Mucosa of rectum (tissue), 2 donors: ENCODE data around the gene USP36.
"Not testable (repeated sequence)": the region's sequence is repeated elsewhere in the genome, so short reads cannot be mapped to it uniquely, and the experiment has no call there.

Source experiments
- H3K27ac ChIP-seq, 2 donors: one replicate each; pipeline ENCODE4 v1.7.0; 2013; ENCODE audit warnings: inconsistent platforms in 2 of 2, low read depth in 2 of 2, low read length in 2 of 2
- H3K27me3 ChIP-seq, 2 donors: one replicate each; pipeline ENCODE4 v1.7.0; 2013; ENCODE audit warnings: low read length in 2 of 2; ENCODE audit not compliant: control insufficient read depth in 2 of 2, insufficient read depth in 2 of 2
- H3K36me3 ChIP-seq, 2 donors: one replicate each; pipeline ENCODE4 v1.7.0; 2013; ENCODE audit warnings: low read length in 2 of 2; ENCODE audit not compliant: control insufficient read depth in 2 of 2, insufficient read depth in 2 of 2
- H3K4me1 ChIP-seq, 2 donors: one replicate each; pipeline ENCODE4 v1.7.0; 2013; ENCODE audit warnings: low read length in 2 of 2, mild to moderate bottlenecking in 1 of 2; ENCODE audit not compliant: control insufficient read depth in 2 of 2, insufficient read depth in 2 of 2
- H3K4me3 ChIP-seq, 2 donors: one replicate each; pipeline ENCODE4 v1.7.0; 2013; ENCODE audit warnings: low read length in 2 of 2
- H3K9ac ChIP-seq, 2 donors: one replicate each; pipeline ENCODE4 v1.7.0; 2013; ENCODE audit warnings: low read length in 2 of 2, low read depth in 1 of 2, mild to moderate bottlenecking in 1 of 2
- H3K9me3 ChIP-seq, 2 donors: one replicate each; pipeline ENCODE4 v1.7.0; 2013; ENCODE audit warnings: low read length in 2 of 2; ENCODE audit not compliant: control insufficient read depth in 2 of 2
- donor health status: healthy.
- donor health status: Normal muscosa, but diverticular disease.

USP36 gene

GRCh38 chr17:78840780-78841611 is at the start of gene USP36:
USP36 (minus strand) TSS chr17:78840814; CDS start chr17:78836363, 4,451 bp downstream.
- H3K27me3 ChIP-seq = no peaks in the 10 kb centered on the region
- H3K27ac ChIP-seq = peak within 1 kb of the TSS; percentile 99 to 100
- peak within 1 kb of the TSS; percentile 98 to 100 for H3K9ac ChIP-seq
- H3K36me3 ChIP-seq = peaks cover 15 to 17% of the 10 kb centered on the region in 2 donors
- H3K9me3 ChIP-seq = no peaks in the 10 kb centered on the region
- H3K4me1 ChIP-seq = peaks cover 21 to 23% of the 10 kb centered on the region in 2 donors
- H3K4me3 ChIP-seq = peak within 1 kb of the TSS; percentile 90 to 94

DNA sequence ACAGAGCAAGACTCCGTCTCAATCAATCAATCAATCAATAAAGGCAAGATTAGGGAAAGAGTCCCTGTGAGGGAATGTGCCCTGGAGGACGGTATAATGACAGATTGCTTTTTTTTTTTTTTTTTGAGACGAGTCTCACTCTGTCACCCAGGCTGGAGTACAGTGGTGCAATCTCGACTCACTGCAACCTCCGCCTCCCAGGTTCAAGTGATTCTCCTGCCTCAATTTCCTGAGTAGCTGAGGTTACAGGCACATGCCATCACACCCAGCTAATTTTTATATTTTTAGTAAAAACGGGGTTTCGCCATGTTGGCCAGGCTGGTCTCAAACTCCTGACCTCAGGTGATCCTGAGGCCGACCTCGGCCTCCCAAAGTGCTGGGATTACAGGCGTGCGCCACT is 49.5 kb upstream of the USP36 start:
- not testable (repeated sequence) for H3K9ac ChIP-seq
- Histone ChIP-seq H3K4me1 (peaks cover 3 to 23% of the 10 kb centered on the region in 2 donors), H3K27ac (peak overlapping the region; percentile 50 to 58)

DNA sequence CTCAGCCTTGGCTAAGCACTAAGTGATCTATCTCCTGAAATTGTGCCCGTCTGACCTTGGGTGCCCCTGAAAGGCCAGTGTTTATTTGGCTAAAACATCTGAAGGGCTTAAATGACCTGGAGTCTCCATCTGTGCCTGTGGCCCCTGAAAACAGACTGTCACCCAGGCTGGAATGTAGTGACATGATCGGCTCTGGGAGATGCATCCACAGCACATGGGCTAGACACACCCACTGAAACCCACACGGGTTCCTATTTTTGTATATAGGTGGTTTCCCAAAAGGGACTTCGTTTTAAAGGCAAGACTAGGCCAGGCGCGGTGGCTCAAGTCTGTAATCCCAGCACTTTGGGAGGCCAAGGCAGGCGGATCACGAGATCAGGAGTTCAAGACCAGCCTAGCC is 48.9 kb upstream of the USP36 start:
- Histone ChIP-seq H3K4me3 (peak overlapping the region in 1 of 2 donors; percentile 58), H3K36me3 (no peaks in the 10 kb centered on the region), H3K9ac (no peak overlapping the region), H3K4me1 (peaks cover 9 to 23% of the 10 kb centered on the region in 2 donors), H3K27me3 (no peaks in the 10 kb centered on the region), H3K9me3 (no peaks in the 10 kb centered on the region), H3K27ac (peak overlapping the region; percentile 50 to 58)

More for the DNA sequence above, 49.5 kb upstream of the USP36 start:
- not testable (repeated sequence) for H3K9me3 ChIP-seq, H3K27me3 ChIP-seq, H3K36me3 ChIP-seq, H3K4me3 ChIP-seq

GRCh38 chr17:78888941-78889518 is 48.4 kb upstream of the USP36 start:
- Histone ChIP-seq H3K4me1 (peaks cover 14 to 28% of the 10 kb centered on the region in 2 donors), H3K27me3 (no peaks in the 10 kb centered on the region), H3K27ac (peak overlapping the region; percentile 28 to 58), H3K4me3 (peak overlapping the region in 1 of 2 donors; percentile 58), H3K36me3 (no peaks in the 10 kb centered on the region), H3K9ac (no peak overlapping the region), H3K9me3 (no peaks in the 10 kb centered on the region)

DNA sequence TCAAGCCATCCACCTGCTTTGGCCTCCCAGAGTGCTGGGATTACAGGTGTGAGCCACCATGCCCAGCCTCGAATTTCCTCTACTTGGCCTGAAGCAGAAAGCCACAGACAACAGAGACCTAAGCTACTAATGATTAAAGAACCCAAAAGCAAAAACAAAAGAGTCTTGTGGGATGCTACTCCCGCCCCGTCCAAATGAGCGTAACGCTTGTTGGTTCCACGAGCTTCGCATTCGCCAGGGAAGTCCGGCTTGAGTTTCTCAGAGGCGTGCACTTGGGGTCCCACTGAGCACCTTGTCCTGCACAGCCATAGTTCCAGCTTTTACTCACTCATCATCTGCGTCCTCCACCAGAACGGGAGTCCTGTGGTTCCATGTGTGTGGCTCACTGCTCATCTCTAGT is 46.3 kb upstream of the USP36 start:
- Histone ChIP-seq H3K9me3 (no peaks in the 10 kb centered on the region), H3K27ac (no peak overlapping the region), H3K9ac (no peak overlapping the region), H3K4me1 (peaks cover 30 to 31% of the 10 kb centered on the region in 2 donors), H3K4me3 (no peak overlapping the region), H3K27me3 (no peaks in the 10 kb centered on the region), H3K36me3 (no peaks in the 10 kb centered on the region)

GRCh38 chr17:78885956-78886355 is 45.3 kb upstream of the USP36 start:
- Histone ChIP-seq H3K4me1 (peaks cover 22 to 28% of the 10 kb centered on the region in 2 donors), H3K27ac (no peak overlapping the region), H3K36me3 (no peaks in the 10 kb centered on the region), H3K27me3 (no peaks in the 10 kb centered on the region), H3K9ac (no peak overlapping the region), H3K4me3 (no peak overlapping the region), H3K9me3 (no peaks in the 10 kb centered on the region)

DNA sequence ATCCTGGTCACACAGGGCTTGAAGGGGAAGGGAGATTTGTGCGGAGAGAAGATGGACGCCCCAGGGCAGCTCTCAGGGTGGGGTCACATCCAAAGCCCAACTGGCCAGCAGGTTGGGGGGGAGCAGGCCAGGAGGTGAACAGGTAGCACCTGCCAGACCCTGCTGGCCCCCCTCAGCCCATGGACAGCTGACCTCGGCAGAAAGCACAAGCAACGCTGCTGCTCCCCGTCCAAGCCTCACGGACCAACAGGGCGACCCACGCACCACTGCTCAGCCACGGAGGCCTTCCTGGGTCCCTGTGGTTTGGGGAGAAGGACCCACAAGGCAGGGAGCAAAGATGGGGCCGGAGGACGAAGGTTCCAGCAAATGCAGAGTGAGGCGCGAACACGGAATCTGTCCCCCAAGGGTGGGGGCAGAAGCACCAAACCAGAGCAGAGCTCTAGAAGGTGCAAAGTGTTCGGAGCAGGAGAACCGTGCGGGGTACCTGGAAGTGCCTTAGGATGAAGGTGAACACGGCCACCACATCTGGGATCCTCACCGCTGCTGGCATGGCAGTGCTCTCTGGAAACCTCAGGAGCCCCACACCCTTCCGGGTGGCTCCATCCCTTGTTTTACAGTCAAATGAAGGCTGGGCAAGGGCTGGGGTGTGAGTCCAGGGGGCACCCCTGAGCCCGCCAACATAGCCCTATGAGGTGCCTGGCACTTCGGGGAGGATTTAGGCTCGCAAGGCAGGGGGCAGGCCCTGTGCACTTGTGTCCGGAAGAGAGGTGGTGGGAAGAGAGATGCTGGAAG is 44.5 kb upstream of the USP36 start:
- H3K27me3 ChIP-seq = no peaks in the 10 kb centered on the region
- H3K9me3 ChIP-seq = no peaks in the 10 kb centered on the region
- H3K36me3 ChIP-seq = no peaks in the 10 kb centered on the region
- peaks cover 22 to 28% of the 10 kb centered on the region in 2 donors for H3K4me1 ChIP-seq
- H3K4me3 ChIP-seq = no peak overlapping the region
- H3K9ac ChIP-seq = peak overlapping the region in 1 of 2 donors; percentile 57
- peak overlapping the region; percentile 71 to 83 for H3K27ac ChIP-seq

- Histone ChIP-seq H3K27ac (peak overlapping the region; percentile 71 to 83), H3K4me1 (peaks cover 26 to 30% of the 10 kb centered on the region in 2 donors), H3K9me3 (no peaks in the 10 kb centered on the region), H3K4me3 (peak overlapping the region; percentile 15 to 44), H3K9ac (peak overlapping the region in 1 of 2 donors; percentile 57), H3K27me3 (no peaks in the 10 kb centered on the region), H3K36me3 (no peaks in the 10 kb centered on the region)
Measured at GRCh38 chr17:78884148-78884825, 43.7 kb upstream of the USP36 start.

- peak overlapping the region; percentile 71 to 83 for H3K27ac ChIP-seq
- H3K4me1 ChIP-seq = peaks cover 29 to 34% of the 10 kb centered on the region in 2 donors
- no peaks in the 10 kb centered on the region for H3K36me3 ChIP-seq
- peak overlapping the region; percentile 22 to 44 for H3K4me3 ChIP-seq
- H3K9me3 ChIP-seq = no peaks in the 10 kb centered on the region
- peak overlapping the region in 1 of 2 donors; percentile 57 for H3K9ac ChIP-seq
- no peaks in the 10 kb centered on the region for H3K27me3 ChIP-seq
Measured at GRCh38 chr17:78883533-78884131, 43.0 kb upstream of the USP36 start.
